Glomerular visceral epithelial cell (primary cell): ENCODE results near the gene ENAH.
"Not testable (repeated sequence)": the region's sequence is repeated elsewhere in the genome, so short reads cannot be mapped to it uniquely, and the experiment has no call there.

Experiments used
- DNase-seq: peaks from one replicate; pipeline ENCODE4 v3.0.0-alpha.2; 2016; ENCODE audit errors: extremely low spot score

Gene ENAH

GRCh38 chr1:225644666-225645065, 8.3 kb downstream of the ENAH start:
- no peak for DNase-seq

GRCh38 chr1:225642177-225642576, 10.7 kb downstream of the ENAH start:
- no peak for DNase-seq

DNA sequence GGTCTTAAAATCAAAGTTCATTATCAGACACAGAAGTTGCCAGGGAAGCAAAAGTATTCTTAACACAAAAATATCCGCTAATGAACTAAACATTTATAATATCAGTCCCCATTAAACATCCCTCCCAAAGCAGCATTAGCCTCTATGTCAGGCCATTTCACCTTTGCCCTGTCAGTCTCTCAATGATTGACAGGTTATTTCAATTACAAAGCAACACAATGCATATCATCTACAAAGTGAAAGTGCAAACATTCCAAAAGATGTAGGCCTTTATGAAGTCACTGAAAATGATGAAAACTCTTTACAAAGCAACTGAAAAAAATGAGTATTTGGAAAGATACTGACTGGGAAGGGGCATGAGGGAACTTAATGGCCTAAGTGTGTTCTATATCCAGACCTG, 14.1 kb downstream of the ENAH start:
- no peak for DNase-seq

DNA sequence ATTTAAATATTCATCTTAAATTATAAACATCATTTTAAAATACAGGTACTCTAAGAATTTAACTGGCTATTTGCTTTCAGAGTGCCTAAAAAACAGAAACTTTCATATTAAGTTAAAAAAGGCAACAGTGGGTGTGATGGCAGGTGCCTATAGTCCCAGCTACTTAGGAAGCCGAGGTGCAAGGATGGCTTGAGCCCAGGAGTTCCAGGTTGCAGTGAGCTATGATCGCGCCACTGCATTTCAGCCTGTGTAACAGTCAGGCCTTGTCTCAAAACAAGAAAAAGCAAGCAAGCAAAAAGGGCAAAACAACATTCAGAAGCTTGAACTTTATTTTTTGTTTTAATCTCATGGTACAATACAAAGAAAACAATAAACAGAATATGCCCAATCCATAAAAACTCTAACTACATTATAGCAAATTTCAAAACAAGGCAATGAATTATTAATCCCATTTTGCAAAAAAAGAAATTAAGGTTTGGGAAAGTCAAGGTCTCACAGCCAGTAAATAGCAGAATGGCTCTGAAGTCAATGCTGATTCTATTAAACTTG, 15.2 kb downstream of the ENAH start:
- no peak for DNase-seq

DNA sequence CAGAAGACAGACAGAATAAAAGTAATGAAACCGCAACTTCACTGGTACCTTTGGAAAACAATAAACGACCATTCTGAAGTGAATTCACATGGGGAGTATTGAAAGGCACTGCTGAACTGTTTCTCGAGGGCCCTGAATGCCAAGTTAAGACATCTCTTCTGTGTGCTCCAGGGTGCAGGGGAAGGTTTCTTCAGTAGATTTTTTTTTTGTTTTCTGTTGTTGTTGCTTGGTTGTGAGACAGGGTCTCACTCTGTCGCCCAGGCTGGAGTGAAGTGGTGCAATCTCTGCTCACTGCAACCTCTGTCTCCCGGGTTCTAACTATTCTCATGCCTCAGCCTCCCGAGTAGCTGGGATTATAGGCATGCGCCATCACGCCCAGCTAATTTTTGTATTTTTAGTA, 15.9 kb downstream of the ENAH start:
- not testable (repeated sequence) for DNase-seq

- DNase-seq = no peak
Observed at GRCh38 chr1:225635649-225636048, 17.3 kb downstream of the ENAH start.

DNA sequence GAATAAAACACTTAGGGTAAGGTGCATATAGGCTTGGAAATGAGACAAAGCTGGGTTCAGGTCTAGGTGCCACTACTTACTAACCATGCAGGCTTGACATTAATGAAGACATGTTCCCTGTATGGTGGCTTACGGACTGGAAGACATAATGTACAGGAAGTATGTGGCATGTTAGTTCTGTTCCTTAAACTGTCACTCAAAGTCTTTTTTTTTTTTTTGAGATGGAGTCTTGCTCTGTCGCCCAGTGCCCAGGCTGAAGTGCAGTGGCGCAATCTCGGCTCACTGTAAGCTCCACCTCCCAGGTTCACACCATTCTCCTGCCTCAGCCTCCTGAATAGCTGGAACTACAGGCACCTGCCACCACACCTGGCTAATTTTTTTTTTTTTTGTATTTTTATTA, 20.1 kb downstream of the ENAH start:
- DNase-seq = not testable (repeated sequence)

DNA sequence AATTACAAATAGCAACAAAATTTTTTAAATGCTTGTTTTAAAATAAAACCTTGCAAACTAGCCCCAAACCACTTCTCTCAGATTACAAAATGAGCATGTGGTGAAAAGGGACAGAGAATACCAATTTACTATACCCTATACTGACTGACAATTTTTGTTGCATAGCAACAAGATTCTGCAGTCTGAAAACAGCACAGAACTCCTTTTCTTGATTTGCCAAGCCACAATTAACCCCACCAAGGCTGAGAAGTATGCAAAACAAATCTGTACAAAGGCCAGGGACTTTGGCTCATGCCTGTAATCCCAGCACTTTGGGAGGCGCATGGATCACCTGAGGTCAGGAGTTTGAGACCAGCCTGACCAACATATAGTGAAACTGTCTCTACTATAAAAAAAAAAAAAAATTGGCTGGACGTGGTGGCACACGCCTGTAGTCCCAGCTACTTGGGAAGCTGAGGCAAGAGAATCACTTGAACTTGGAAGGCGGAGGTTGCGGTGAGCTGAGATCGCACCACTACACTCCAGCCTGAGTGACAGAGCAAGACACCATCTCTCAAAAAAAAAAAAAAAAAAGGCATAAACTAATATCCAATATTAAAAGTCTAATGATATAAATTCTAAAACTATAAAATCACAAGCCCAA, 21.8 kb downstream of the ENAH start:
- DNase-seq = peak; percentile 24

DNA sequence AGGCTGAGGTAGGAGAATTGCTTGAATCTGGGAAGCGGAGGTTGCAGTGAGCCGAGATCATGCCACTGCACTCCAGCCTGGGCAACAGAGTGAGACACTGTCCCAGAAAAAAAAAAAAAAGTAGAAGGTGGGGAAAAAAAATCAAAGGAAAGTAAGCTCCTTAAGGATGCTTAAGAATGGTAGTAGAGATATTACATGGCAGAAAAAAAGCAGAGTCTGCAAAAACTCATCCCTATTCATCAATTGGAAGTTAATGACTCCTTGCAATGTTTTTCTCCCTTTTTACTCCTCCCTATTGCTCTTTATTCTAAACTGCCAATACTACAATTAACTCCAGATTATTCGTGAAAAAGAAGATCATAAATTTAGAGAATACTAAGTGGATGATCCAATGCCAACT, 23.4 kb downstream of the ENAH start:
- DNase-seq = no peak

DNA sequence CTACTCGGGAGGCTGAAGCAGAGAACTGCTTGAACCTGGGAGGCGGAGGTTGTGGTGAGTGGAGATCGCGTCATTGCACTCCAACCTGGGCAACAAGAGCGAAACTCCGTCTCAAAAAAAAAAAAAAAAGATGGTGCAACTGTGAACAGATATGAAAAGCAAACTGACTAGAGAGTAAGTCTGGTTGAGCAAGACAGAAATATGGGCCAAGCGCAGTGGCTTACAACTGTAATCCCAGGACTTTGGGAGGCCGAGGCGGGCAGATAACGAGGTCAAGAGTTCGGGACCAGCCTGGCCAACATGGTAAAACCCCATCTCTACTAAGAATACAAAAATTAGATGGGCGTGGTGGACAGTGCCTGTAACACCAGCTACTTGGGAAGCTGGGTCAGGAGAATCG, 24.1 kb downstream of the ENAH start:
- not testable (repeated sequence) for DNase-seq

- DNase-seq = peak; percentile 50
Observed at GRCh38 chr1:225627304-225627947, 25.5 kb downstream of the ENAH start.

GRCh38 chr1:225626698-225627097, 26.2 kb downstream of the ENAH start:
- no peak for DNase-seq

DNA sequence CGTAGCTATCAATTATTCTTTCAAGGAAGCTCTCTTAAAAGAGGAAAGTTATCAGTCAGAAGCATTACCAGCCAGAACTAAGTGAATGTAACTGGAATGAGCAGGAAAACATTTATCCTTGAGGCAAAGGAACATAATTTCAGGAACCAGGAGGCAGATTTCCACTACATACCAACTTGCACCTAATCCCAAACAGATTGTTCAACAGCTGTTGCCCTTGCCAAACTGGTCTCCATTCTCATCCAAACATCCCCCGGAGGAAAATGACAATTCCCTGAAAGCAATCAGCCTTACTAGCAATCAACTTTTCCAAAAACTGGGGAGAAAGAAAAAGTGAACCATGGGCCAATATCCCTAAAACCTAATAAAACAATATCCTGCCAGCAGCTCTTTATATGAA, 35.0 kb downstream of the ENAH start:
- DNase-seq = no peak

DNA sequence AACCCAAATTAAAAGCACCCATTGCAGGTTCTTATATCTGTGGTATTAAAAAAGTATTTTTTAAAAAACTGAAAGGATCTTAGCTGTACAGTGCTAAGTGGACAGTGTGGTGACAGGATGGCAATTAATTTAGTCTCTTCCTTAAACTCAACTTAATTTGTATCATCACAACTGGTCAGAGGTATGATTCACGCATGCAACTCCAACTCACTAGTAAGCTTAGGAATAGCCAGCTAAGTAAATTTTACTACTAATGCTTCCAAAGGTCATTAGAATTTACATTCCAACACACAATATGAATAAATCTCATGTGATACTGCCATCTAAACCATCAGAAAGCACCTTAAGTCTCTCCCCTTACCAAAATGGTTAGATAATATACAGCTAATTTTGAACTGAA, 35.4 kb downstream of the ENAH start:
- DNase-seq = no peak

DNA sequence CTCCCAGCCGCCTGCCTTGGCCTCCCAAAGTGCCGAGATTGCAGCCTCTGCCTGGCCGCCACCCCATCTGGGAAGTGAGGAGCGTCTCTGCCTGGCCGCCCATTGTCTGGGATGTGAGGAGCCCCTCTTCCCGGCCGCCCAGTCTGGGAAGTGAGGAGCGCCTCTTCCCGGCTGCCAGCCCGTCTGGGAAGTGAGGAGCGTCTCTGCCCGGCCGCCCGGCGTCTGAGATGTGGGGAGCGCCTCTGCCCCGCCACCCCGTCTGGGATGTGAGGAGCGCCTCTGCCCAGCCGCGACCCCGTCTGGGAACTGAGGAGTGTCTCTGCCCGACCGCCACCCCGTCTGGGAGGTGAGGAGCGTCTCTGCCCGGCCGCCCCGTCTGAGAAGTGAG, 37.5 kb downstream of the ENAH start:
- not testable (repeated sequence) for DNase-seq

DNA sequence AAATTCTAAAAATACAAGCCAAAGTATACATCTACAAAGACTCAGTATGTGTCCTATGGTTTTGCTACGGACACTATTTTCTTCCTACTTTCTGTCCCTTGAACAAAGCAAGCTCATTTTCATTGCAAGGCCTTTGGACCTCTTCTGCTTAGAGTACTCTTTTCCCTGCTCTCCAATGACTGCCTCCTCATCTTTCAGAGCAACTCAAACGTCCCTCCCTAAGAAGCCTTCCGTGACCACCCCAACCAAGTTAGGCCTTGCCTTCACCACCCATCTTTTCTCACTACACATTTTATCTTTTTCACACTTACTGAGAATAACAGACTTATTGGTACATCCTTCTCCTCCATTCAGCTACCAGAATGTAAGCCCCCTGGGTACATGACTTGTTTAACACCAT, 39.9 kb downstream of the ENAH start:
- DNase-seq = no peak

- DNase-seq = no peak
Observed at GRCh38 chr1:225612287-225612686, 40.6 kb downstream of the ENAH start.

DNA sequence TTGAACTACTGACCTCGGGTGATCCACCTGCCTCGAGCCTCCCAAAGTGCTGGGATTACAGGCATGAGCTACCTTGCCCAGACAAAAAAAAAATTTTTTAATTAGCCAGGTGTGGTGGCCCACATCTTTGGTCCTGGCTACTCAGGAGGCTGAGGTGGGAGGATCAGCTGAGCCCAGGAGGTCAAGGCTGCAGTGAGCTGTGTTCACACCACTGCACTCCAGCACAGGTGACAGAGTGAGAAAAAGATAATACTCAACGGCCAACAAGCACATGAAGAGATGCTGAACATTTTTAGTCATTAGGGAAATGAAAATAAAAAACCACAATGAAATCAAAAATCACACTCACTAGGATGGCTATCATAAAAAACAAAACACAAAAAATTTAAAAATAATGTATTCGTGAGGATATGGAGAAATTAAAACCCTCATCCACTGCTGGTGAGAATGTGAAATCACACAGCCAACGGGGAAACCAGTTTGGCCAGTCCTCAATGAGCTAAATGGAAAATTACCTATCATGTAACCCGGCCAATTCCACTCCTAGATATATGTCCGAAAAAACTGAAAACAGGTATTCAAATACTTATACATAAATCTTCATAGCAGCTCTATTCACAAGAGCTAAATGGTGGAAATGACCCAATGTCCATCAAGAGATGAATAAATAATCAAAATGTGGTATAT, 41.2 kb downstream of the ENAH start:
- no peak for DNase-seq

DNA sequence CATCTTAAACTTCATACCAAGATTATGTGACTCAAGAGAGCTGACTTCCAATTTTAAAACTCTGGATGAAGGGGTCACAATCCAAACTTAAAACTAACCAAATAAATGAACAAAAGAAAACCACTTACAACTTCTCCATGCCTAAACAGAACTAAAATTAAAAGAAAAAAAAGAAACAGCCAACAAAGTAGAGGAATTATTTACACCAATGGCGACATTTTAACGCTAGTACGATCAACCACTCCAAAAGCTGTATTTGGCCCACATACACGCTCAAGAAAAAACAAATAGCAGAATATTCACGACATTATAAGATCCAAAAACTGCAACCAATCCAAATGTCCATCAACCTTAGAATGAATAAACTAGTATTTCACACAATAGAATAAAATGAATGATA, 42.4 kb downstream of the ENAH start:
- no peak for DNase-seq

- DNase-seq = no peak
Observed at GRCh38 chr1:225608014-225608796, 44.7 kb downstream of the ENAH start.

DNA sequence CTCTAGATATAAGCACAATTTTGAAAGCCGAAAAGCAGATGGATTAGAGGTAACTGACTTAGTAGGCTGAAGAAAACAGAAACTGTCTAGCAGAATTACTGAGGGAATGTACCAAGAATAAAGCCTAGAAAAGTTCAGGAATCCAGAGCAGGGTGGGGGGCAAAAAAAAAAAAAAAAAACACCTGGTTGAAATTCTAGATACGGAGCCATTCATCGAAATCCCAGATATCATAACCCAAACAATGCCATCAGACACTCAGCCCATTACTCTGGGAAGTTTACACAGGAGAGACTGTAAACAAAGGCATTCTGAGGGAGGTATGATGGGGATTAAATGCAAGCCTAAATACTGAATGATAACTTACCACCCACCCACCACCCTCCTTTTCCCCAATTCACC, 45.6 kb downstream of the ENAH start:
- DNase-seq = no peak
